GM13977 (cell line): ENCODE data around the gene TTLL10.
"Not testable (repeated sequence)": the region's sequence is repeated elsewhere in the genome, so short reads cannot be mapped to it uniquely, and the experiment has no call there.

Source experiments
- DNase-seq: peaks from one replicate; pipeline ENCODE4 v3.0.0; 2012; ENCODE audit warnings: low spot score
- CTCF ChIP-seq: IDR thresholded peaks from 2 replicates; pipeline ENCODE4 v1.5.1; 2012; ENCODE audit warnings: mild to moderate bottlenecking, control low read depth; ENCODE audit not compliant: insufficient read depth; ENCODE audit errors: extremely low read depth, missing control alignments
- in situ Hi-C: fragments of 300-500 bp; cut with MboI; formaldehyde crosslinking; loops from one replicate; pipeline ENCODE4 v1.12.0; 2022; ENCODE audit warnings: low sequenced_read_pairs, low pct_unique_long_range_greater_than_20kb, mixed read lengths, inconsistent platforms; ENCODE audit not compliant: unreplicated experiment

The TTLL10 gene

DNA sequence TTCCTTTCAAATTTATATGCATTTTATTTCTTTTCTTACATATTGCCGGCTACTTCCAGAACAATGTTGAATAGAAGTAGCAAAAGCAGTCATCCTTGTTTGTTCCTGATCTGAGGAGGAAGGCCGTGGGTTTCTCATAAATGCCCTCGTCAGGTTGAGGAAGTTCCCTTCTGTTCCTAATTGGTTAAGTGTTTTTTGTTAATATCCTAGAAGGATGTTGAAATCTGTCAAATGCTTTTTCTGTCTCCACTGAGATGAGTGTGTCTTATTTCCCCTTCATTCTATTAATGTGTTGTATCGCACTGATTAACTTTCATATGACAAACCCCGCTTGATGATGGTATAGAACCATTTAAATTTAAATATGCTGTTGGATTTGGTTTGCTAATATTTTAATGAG is 15.4 kb downstream of the TTLL10 start:
- in situ Hi-C loops = no loop called here
- DNase-seq = no peak
- no peak for TF ChIP-seq CTCF

GRCh38 chr1:1191734-1192133 is 18.1 kb downstream of the TTLL10 start:
- TF ChIP-seq CTCF = no peak
- in situ Hi-C loops = no loop called here
- no peak for DNase-seq

GRCh38 chr1:1194723-1195122 is 21.0 kb downstream of the TTLL10 start:
- in situ Hi-C loops = no loop called here
- TF ChIP-seq CTCF = no peak
- DNase-seq = no peak

DNA sequence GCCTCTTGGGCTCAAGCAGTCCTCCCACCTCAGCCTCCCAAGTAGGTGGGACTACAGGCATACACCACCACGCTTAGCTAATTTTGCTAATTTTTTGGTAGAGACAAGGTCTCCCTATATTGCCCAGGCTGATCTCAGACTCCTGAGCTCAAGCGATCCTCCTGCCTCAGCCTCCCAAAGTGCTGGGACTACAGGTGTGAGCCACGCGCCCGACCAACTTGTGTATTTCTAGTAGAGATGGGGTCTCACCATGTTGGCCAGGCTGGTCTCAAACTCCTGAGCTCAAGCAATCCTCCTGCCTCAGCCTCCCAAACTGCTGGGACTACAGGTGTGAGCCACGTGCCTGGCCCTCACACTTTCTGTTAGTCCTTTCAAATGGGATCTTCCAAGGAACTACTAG is 22.0 kb downstream of the TTLL10 start:
- DNase-seq, in situ Hi-C loops: not testable (repeated sequence)

- in situ Hi-C loops = no loop called here
- no peak for TF ChIP-seq CTCF
- DNase-seq = no peak
Observed at GRCh38 chr1:1196431-1197187, 22.9 kb downstream of the TTLL10 start.

GRCh38 chr1:1197188-1197500 is 23.5 kb downstream of the TTLL10 start:
- DNase-seq = no peak
- TF ChIP-seq CTCF = no peak
- in situ Hi-C loops = no loop called here

GRCh38 chr1:1197551-1198422 is 24.1 kb downstream of the TTLL10 start:
- DNase-seq = no peak
- no peak for TF ChIP-seq CTCF
- in situ Hi-C loops = no loop called here
